Activated T-cell treated with anti-CD3 and anti-CD28 coated beads for 48 hours (primary cell): ENCODE measurements around the gene FMN1.

Experiments used
- DNase-seq: peaks from one replicate; pipeline ENCODE4 v3.0.0-alpha.2; 2020; ENCODE audit warnings: low read depth

The FMN1 gene

DNA sequence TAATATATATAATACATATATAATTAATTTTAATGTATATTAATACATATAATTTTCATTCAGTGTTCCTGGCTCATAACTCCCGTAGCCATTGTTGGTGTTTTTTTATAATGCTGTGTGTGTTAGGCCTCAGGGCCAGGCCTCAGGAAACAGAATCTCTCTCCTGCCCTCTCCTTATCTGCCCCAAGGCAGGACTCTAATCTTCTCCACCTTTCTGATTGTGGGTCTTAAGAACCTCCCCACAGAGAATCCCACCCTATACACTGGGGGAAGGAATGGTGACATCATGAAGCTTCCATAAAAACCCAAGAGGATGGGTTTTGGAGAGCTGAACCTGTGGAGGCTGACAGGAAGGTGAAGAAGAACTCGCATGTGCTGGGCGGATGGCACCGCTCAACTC lies 4.0 kb upstream of the FMN1 start:
- DNase-seq: no peak

DNA sequence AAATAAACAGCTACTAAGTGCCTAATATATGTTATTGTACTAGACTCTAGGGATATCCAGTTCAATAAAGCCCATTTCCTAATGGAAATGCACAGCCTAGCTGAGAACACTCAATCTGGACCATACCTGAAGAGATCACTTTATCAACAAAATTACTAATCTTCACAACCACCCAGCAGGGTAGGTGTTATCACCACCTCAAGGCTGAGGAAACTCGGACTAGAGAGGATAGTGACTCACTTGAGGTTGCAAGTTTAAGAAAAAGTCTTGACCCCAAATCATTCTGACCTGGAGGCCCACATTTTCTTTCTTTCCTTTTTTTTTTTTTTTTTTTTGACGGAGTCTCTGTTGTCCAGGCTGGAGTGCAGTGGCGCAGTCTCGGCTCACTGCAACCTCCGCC lies 3.1 kb upstream of the FMN1 start:
- no peak for DNase-seq

DNA sequence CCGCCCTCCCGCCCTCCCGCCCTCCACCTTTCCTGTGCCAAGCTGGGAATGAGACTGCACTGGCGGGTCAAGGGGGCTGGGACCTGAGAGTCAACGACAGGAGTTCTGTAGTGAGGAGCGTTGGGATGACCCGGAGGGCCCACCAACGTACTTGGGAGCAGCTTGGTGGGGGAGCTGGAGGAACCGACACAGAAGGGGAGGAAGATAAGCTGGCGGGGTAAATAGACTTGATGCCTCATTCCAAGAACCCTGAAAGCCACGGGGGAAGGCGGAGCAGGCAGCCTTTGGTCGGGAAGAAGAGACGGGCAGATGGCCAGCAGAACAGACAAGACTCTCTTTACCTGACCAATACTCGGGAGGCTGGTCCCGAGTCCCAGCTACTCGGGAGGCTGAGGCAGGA lies 277 bp downstream of the FMN1 start:
- no peak for DNase-seq

DNA sequence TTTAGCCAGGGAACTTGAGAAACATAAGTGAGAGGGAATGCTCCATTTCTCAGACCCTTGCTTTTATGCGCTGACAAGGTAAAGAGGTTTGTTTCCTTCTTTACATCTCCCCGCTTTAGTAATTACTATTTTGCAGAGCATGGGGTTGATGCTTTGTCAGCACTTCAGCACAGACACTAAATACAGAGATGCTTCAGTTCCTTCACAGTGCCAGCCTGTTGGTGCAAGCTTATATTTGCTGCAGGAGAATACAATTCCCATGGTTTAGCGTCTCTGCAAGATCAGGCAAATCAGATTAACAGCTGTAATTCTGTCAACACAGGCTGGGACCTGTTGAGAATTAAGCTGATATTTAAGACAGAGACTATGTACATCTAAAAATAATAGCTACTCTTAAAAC lies 2.9 kb downstream of the FMN1 start:
- DNase-seq: no peak

DNA sequence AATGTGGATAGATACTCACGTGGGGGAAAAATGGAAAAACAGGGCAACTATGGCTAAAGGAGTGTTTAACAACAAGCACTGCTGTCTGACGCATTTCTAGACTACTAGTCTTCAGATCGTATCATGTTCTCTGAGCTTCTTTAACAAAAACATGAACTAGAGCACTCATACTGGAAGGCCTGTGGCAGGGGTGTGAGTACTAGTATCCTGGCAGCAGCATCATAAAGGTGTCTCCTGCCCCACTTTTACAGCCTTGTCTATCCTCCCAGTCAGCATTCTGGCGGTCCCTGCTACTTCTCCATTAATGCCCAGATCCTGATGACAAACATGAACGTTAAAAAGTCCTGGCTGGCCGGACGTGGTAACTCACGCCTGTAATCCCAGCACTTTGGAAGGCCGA lies 4.0 kb downstream of the FMN1 start:
- DNase-seq: no peak

DNA sequence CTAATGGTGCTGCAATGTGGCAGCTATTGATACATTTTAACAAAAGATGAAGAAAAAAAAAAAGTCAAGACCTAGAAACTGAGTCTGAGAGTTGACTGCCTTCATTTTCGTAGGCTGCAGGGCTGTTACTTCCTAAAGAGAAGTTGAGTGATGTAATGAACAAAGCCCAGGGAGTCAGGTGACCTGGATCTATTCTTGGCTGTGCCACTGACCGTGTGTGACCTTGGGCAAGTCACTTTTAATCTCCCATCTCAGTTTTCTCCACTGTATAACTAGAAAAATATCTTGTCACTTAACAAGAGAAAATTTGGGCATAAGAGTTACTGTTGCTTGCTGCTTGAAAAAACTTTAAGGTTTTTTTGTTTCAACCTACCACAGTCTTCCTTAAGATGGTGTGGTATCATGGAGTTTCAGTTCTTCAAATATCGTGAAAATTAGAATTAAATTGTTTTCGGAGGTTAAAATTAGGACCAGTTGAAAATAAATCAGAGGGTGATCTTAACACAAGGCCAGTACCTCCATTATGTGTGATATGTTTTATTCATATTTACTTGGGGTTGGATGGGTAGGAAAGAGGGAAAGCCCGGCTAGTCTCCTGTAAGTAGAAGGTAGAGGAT lies 5.8 kb downstream of the FMN1 start:
- DNase-seq: no peak

DNA sequence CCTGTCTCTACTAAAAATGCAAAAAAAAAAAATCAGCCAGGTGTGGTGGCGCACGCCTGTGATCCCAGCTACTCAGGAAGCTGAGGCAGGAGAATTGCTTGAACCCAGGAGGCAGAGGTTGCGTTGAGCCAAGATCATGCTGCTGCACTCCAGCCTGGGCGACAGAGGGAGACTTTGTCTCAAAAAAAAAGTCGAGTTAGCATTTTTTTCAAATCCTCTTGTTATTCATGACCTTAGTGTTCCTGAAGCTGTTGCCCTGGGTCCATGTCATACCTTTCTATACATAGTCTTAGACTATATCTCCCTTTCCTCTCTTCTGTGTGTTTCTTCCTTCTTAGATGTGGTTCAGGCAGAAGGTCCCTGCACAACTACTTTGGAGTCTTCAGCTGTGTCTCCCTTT lies 6.4 kb downstream of the FMN1 start:
- DNase-seq: no peak

DNA sequence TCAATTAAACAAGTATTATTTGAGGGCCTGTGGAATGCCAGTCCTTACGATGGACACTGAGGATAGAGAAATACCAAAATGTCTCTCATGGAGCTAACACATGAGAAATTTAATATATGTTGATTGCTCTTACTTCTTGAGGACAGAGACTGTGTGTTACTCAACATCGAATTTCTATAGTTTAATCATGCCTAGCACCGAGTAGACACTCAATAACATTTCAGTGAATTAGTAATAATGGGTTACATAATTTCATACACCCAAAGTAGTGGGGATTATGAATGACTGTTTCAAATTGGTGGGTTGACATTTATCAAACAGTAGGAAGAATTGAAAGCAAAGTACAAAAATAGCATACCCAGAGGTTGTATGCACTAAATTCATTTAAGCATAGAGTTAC lies 11.2 kb downstream of the FMN1 start:
- DNase-seq: no peak

DNA sequence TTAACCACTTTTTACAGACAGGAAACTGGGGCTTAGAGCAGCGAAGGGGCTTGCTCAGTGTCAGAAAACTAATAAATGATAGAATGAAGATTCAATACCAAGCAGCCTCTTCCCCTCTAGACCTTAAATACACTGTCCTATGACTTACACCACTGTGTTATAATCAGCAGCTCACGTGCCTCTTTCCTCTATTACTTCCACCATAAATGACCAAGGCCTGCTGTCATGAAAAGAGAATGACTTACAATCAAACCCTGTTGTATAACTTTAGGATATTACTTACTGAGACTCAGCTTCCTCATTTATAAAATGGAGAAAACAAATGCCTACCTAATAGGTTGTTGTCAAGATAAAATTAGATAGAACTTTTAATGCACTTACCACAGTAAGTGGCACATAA lies 11.6 kb downstream of the FMN1 start:
- DNase-seq: no peak

DNA sequence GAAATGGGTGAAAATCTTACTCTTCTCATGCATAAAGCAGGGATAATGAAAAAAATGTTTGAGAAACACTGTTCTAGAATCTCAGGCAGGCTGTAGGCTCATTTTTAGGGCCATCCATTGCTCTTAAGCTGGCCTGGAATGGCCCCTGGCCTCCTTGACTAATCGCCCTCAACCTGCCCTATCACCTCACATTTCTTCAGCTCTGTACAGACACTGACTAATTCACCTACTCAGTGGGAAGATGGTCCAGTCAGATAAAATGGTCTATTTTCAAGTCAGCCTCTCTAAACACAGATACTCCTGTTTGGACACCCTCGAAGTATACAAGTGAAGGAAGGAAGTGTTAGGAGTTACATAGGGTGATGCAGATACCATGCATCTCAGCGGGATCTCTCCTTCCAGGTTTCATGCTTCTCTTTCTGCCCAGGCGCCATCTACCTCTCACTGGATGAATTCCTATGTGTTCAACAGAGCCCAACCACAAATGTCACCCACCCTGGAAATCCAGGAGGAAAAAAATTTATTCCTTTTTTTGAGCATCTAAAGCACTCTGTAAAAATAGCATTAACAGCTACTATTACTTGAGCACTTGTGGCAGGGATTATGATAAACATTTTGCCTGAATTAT lies 12.1 kb downstream of the FMN1 start:
- DNase-seq: no peak

DNA sequence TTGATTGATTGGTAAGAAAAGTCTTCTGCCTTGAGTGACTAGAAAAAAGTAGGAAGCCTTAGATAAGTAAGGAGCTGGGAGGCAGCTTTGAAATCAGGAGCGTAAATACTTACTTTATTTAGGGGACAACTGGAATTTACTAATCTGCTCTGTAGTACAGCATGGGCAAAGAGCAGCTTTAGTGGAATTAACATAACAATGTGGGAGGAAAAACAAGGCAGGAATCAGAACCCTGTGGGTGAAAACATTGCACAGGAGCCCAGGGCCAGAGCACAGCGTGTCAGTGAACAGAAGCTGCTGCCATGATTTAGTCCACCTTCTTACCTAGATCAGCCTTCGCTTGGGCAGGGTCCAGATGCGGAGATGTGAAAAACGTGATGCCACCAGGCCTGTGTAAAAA lies 14.6 kb downstream of the FMN1 start:
- no peak for DNase-seq

DNA sequence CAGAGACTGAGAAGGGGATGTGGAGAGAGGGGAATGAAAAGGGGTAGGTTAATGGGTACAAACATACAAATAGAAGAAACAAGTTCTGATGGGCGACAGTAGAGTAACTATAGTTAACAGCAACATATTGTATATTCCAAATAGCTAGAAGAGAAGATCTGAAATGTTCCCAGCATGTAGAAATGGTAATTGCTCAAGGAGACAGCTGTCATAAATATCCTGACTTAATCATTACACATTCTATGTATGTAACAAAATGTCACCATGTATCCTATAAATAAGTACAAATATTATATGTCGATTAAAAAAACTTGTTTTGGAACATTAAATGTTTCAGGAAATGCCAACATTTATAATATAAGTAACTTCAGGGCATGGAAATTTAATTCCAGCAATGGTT lies 23.3 kb downstream of the FMN1 start:
- no peak for DNase-seq

DNA sequence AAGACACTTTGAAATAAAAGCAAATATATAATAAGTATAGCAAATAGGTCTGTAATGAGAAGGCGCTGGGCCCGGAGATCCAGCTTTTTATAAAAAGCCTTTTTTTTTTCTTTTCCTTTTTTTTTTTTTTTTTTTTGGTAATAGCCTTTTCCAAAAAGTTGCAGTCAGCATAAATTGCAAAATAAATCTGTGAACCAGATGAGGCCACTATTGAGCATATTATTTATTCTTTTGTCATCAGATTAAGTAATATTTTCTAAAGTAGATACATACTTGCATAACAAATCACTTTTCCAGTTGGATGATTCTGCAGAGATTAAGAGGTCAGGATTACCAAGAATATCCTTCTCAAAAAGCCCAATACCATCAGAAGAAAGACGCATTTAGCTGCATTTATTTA lies 24.9 kb downstream of the FMN1 start:
- DNase-seq: no peak

DNA sequence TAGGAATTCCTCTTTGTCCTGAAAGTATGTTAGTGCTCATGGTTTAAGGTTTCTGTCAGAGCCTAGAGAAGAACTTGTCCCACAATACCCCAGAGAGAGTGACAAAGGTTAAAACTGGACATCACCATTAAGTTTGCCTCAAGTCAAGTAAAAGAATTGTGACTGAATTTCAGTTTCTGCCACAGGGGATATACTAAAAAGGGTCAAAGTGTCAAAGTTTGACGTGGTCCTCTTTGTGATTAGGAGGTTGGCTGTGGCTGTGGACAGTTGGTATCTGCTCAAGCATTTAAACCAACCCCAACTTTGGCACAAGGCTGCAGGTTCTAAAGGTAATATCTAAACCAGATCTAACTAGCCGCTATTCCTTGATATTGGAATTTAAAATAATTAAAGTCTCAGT lies 26.1 kb downstream of the FMN1 start:
- DNase-seq: no peak

DNA sequence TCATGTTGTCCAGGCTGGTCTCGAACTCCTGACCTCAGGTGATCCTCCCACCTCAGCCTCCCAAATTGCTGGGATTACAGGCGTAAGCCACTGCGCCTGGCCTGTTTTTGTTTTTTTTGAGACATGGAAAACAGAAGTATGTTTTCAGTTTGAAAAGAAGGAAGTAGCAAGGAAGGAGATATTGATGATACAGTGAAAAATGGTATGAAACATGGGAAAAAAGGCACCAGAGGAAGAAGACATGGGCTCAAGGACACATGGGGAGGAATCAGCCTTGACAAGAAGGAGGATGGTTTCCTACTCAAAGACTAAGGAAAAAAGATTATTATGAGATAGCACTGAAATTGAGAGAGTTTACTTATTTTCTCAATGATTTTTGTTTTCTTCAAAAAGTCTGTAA lies 30.7 kb downstream of the FMN1 start:
- no peak for DNase-seq

DNA sequence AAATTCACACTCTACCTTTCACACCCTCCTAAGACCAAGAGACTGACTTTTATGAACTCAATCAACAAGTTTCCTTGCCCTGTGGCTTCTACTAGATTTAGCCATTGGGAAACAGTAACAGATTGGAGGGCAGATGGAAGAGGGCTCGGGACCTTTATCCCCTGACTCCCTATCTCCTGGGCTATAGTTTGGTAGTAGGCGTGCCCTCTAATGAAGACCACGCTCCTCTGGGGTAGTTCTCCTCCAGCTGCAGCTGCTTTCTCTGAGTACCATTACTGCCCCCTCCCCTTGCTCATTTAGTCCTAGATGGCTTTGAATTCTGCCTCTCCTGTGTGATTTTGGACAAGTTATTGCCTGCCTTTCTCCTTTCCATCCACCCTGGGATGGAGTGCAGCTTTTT lies 33.3 kb downstream of the FMN1 start:
- no peak for DNase-seq

DNA sequence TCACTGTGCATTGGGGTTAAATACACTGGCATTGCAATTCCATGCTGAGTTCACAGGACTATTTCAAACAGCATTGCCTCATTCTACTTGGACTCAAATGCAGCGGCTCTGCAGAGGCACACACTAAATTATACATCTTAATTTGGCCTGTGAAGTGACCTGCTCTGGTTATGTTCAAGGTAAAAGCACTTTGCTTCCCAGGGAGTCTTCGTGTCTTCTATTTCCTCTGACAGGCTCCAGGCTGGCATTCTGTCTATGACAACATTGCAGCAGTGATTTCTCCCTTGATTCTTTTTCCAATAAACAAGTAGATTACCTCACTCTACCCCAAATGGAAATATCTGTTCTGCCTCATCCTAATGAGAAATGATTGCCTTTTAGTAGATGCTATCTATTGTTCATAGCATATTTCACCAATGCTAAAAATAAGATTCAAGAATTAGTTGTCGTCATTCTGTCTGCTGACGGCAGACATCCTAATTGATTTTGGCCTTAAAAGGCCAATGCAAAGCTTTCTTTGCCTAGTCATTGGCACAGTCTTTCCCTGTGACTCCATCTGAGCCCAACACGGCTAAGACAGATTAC lies 33.8 kb downstream of the FMN1 start:
- DNase-seq: no peak

DNA sequence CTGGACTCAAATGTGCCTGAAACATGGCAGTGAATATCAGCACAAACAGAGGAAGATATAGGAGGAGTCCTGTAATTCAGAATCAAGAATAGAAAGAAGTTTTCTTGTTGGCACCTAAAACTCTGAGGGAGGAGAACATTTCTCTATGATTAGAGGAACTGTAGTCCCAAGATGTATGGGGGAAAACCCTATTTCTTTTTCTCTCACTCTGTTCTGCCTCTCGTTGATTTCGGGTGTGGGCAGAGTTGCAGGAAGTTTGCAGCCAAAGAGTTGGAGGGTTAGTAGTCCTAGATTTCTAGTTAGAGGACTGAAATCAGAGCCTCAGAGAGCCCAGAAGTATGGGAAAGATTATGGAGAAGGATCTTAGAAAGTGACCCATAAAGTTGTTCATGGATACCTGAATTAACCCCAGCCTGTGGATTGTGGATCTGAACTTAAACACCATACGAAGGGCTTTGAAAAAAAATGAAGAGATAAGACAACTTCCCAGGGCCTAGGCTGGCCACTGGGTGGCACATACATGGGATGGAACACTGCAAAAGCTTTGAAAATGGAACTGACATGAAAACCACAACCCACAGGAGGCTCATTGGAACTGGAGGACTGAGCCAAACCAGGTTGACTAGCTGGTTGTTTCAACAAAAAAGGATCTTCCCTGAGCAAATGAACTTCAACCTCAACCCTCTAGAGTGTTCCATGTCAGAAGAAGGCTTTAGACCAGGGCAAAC lies 34.6 kb downstream of the FMN1 start:
- DNase-seq: no peak

DNA sequence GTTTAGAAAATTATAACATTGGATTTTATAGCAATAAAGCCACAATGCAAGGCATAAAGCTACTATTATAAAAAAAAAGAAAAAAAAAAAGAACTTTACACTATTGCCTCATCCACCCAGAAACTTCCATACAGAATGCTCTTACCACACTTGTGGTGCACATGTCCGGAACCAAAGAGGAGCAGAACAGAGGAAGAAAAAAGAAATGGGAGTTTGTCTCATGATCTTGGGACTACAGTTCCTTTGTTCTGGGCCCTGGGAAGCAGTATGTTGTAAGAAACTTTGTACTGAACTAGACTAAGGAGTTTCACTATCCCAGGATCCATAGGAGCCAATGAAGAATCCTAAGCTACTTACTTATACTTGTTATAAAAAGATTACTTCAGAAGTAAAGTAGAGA lies 36.1 kb downstream of the FMN1 start:
- no peak for DNase-seq

DNA sequence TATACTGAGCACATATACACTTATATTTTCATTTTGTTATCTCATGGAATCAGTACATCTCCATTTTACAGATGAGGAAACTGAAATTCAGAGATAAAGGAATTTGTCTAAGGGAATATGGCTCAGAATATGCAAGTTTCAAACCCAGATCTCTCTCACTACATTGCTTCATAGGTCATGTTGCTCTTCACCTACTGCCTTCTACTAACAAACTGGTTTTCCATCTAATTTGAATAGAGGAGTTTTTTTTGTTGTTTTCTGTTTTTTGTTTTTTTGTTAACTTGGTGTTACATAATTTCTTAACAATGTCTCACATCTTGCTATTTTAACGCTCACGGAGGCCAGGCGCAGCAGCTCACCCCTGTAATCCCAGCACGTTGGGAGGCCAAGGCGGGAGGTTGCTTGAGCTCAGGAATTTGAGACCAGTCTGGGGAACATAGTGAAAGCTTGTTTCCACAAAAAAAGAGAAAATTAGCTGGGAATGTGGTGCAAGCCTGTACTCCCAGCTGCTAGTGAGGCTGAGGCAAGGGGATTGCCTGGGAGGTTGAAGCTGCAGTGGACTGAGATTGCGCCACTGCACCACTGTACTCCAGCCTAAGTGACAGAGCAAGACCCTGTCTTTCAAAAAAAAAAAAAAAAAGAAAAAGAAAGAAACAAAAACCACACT lies 37.0 kb downstream of the FMN1 start:
- DNase-seq: no peak

DNA sequence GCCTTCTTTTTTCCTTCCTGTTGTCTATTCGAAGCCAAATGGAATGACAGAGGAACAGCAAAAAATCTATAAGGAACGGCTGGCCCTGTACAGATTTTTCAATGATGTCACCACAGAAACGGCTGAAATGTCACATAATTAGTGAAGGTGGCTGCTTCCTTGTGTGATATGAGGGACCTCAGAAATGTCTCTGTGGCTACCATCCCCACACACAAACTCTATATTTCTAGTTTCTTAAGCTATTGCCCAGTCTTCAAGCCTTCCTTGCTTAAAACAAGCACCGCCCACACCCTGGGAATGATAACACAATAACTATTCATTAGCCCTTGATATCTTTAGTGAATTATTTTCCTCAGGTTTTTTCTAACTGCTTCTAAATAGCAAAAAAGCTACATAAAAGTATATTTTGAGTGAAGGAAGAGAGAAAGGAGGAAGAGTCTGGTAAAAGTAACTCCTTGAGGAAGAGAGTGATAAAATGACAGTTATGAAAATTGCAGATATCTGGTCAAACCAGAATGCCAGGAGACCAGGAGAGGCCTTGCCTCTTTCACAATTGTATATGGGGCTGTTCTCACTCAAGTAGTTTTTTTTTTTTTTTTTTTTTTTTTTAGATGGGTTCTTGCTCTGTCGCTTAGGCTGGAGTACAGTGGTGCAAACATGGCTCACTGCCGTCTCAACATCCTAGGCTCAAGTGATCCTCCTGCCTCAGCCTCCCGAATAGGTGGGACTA lies 38.7 kb downstream of the FMN1 start:
- DNase-seq: no peak
